Tibial nerve (tissue), 3 donors: ENCODE data around the gene KCNK3.

Source experiments
- POLR2A ChIP-seq, 2 donors: fragments of 450-650 bp; IDR thresholded peaks; one replicate each; pipeline ENCODE4 v1.6.1; 2017; ENCODE audit warnings: antibody characterized with exemption in 2 of 2, mild to moderate bottlenecking in 2 of 2, moderate library complexity in 2 of 2
- TF ChIP-seq, protein P1 (sequence below), 5 experiments: fragments of 200-600 bp in 3 of 5; fragments of 450-650 bp in 2 of 5; sonication (generic) in 3 of 5; IDR thresholded peaks; one replicate each; pipeline ENCODE4 v1.5.1; 2016 to 2019; ENCODE audit warnings: antibody characterized with exemption in 5 of 5, mild to moderate bottlenecking in 3 of 5, moderate library complexity in 2 of 5

DNA sequence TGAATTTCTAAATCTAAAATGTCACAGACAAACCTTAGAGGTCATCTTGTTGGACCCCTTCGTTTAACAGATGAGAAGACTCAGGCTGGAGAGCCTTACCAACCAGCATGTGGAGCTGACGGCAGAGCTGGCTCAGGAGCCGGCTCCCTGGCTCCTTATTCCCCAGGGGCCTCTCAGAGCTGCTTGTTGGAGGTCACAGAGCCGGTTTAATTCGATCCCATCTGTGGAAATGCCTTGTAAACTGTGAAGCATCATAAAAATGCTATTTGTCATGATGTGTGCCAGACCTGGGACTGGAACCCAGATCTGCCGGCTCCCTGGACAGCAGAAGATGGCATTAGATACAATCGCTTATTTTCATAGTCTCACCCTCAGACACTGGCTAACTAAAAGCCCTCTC, 43.2 kb upstream of the KCNK3 start:
- TF ChIP-seq, protein P1, sequence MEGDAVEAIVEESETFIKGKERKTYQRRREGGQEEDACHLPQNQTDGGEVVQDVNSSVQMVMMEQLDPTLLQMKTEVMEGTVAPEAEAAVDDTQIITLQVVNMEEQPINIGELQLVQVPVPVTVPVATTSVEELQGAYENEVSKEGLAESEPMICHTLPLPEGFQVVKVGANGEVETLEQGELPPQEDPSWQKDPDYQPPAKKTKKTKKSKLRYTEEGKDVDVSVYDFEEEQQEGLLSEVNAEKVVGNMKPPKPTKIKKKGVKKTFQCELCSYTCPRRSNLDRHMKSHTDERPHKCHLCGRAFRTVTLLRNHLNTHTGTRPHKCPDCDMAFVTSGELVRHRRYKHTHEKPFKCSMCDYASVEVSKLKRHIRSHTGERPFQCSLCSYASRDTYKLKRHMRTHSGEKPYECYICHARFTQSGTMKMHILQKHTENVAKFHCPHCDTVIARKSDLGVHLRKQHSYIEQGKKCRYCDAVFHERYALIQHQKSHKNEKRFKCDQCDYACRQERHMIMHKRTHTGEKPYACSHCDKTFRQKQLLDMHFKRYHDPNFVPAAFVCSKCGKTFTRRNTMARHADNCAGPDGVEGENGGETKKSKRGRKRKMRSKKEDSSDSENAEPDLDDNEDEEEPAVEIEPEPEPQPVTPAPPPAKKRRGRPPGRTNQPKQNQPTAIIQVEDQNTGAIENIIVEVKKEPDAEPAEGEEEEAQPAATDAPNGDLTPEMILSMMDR (IDR thresholded peaks at IDR 0.05): no peak
- TF ChIP-seq POLR2A (IDR thresholded peaks at IDR 0.05): no peak
